GM19455 (cell line): Measurements from ENCODE around the gene STOML2.

Experiments used
- ATAC-seq: cut with Tn5 transposase; IDR thresholded peaks from one replicate; pipeline ENCODE4 v1.9.1; 2021; ENCODE audit not compliant: unreplicated experiment

STOML2 gene

DNA sequence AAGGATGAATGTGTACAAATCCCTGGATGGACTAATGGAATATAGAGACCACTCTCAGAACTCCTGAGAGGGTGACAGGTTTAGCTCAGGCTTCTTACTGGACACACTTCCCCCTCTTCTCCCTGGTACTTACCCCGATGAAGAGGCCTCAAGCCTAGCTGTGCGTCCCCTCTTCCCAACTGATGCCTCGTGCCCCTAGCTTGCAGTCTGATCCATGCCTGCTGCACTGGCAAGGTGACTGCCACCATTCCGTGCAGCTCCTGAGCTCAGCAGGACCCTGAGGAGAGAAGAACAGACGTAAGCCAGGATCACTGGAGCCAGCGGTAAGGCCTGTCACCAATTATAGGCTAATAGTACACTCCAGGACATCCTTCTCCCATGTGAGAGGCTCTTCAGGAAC lies 5.5 kb upstream of the STOML2 start:
- ATAC-seq, result no peak

DNA sequence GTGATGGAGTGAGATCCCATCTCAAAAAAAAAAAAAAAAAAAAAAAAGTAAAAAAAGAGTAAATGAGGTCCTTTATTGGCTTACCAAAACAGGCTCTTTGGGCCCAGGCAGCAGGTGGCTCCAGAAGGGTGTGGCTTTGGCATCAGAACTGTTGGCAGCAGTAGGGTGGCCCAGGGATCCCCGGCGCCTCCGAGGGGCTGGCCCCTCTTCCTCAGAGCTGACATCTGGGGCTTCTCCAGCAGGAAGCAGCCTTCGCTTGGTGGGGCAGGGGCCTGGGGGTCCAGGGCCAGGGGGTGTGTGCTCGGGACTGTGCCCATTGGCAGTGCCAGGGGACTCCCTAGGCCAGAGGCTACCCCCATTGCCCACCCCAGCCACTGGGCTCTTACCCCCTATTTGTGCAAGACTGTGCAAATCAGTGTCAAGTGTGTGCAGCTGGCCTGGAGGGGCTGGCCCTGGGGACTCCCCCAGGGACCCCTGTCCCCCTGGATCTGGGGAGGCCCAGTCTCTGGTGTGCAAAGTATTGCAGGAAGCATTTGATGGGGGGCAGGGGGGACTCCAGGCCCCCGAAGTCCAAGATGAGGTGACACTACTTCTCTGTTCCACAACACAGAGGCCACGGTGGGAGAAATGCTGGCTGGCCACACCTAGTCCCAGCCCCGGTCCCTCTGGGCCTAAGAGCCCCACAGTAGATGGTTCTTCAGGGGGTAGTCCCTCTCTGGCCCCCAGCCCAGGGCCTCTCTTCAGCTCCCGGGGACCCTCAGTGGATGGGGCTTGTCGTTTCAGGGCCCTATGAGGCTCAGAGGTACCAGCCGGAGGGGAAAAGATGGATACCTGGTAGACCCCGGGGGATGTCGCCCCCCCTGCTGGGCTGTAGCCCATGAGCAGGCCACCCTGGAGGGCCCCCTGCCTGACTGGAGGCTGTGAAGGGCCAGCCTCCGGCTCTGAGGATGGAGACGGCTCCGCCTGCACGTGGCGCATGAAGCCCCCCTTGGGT lies 4.7 kb upstream of the STOML2 start:
- no peak for ATAC-seq

- no peak for ATAC-seq
These were observed 3.4 kb upstream of the STOML2 start for GRCh38 chr9:35106343-35106730.

- no peak for ATAC-seq
These were observed 2.8 kb upstream of the STOML2 start for GRCh38 chr9:35105571-35106342.

GRCh38 chr9:35105126-35105525 lies 2.2 kb upstream of the STOML2 start:
- no peak for ATAC-seq

DNA sequence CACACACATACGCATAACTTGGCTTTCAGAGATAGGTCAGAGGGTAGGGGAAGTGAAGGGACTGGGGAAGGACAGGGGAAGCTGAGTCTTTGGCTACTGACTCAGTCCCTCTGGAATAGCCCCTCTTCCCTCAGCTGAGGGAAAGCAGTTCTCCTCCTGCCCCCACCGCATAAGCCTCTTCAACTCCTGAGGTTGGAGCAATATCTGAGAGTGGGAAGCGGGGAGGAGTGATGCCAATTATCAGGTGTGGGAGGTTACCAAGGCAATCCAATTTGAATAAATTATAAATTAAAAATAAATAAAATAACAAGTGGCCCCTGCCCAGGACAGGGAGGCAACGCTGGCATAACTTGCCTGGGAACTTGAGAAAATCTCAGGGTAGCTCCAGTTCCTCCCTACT lies 1.7 kb upstream of the STOML2 start:
- no peak for ATAC-seq

GRCh38 chr9:35103660-35104191 lies 795 bp upstream of the STOML2 start:
- ATAC-seq, result no peak

DNA sequence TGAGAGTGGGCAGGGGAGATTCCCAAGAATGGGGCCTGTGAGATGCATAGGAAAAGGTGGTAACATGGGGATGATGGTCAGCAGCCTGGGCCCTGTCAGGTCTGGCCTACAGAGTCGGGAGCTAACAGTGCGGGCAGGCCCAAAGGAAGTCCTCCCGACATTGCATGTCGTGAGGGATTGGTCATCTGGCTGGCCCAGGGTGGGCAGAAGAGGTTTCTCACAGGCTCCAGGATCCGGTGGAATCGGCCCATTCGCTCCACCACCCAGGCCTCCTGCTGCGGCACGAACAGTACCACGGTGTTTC lies 514 bp downstream of the STOML2 start:
- ATAC-seq, result no peak

DNA sequence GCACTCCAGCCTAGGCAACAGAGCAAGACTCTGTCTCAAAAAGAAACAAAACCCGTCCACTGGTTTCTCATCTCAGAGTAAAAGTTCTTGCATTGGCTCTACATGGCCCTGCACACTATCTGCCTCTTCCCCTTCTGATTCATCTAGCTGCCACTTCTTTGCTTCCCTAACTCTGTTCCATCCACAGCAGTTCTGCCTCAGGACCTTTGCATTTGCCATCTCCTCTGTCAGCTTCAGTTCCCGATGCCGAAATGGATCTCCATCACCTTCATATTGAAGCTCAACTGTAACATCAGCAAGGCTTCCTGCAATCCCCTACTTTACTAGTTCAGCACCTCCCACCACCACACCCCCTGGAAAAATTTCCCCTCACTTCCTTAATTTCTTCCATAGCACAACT lies 5.4 kb downstream of the STOML2 start:
- no peak for ATAC-seq

- peak; percentile 86 for ATAC-seq
These were observed 6.7 kb downstream of the STOML2 start, which contains the start of gene PIGO for GRCh38 chr9:35096035-35096849. PIGO (minus strand) TSS chr9:35096591; CDS start chr9:35095565, 1,026 bp downstream.

DNA sequence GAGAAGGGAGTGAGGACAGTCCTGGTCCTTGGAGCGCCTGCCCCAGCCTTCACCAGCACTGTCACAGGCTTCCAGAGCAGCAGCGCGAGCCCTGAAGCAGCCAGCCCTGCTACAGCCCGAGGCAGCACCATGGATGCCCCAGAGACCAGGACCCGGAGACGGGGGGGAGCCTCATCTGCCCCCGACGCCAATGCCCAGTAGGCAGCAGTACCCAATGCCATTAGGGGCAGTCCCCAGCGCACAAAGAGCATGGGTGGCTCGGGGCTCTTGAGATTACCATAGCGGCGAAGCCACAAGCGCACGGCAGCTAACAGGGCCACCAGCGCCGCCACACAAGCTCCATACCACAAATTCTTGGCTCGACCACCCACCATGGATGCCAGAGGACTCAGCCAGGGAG lies 11.4 kb downstream of the STOML2 start:
- ATAC-seq, result no peak

DNA sequence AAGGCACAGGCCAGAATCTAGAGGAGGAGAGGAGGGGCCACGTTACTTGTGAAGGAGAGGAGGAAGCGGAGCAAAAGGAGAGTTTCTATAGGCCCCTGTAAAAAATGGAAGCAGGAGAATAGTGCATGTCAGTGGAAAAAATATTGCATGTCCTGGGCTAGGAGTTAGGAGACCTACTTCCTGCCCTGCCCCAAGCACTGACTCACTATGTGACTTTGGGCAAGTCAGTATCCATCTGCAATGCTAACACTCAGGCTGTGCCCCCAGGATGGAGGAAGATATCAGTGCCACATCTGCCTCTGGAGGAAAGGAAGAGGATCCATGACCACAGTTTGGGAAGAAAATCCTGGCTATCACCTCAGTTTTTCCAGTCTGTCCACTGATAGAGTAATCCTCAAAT lies 13.5 kb downstream of the STOML2 start:
- ATAC-seq, result no peak

- no peak for ATAC-seq
These were observed 17.9 kb downstream of the STOML2 start for GRCh38 chr9:35085078-35085477.

GRCh38 chr9:35079426-35080341 lies 23.2 kb downstream of the STOML2 start, which contains the start of gene FANCG:
FANCG (minus strand) TSS chr9:35079942; CDS start chr9:35079524, 418 bp downstream.
- peak; percentile 75 for ATAC-seq

- ATAC-seq, result peak; percentile 2
These were observed 23.9 kb downstream of the STOML2 start for GRCh38 chr9:35079041-35079425.

- no peak for ATAC-seq
These were observed 24.9 kb downstream of the STOML2 start for GRCh38 chr9:35078066-35078465.

- no peak for ATAC-seq
These were observed 26.1 kb downstream of the STOML2 start for GRCh38 chr9:35076848-35077247.

DNA sequence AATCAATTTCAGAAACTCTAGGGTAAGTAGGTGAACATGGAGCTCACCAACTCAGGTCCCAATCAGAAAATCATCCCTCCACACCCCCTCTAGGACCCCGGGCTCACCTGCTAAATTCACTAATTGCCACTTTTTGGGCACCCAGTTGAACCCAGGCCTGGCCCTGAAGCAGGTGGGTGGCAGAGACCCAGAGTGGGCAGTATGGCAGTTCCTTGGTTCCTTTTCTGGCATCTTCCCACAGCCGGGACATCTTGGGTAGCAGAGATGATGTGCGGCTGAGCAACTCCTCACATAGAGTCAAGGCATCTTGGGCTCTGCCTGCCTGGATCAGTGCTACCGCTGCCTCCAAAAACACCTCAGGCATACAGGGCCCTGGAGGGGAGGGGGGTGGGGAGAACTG lies 27.6 kb downstream of the STOML2 start:
- ATAC-seq, result no peak

- no peak for ATAC-seq
These were observed 28.1 kb downstream of the STOML2 start for GRCh38 chr9:35074791-35075190.

DNA sequence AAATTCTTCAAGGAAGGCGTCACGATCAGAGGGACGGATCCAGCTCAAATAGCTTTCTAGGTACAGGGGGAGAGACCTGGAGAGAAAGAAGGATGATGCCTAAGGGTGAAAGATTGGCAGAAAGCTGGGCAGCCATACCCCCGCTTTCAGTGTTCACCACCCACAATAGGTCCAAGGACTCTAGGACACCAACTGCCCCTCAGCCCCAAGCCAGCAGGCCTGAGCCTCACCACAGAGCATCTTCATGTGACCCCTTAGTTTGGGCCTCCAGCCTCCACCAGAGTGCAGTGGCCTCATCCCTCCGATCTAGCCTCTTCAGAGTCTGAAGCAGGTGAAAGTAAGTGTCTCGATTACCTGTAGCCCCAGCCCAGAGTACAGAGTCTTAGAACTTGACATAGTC lies 28.8 kb downstream of the STOML2 start:
- no peak for ATAC-seq
